ENCODE data around the gene ARHGAP6.

Gene ARHGAP6

GRCh38 chrX:11465648-11466411 is 199.9 kb downstream of the ARHGAP6 start:
- Histone ChIP-seq H2BK120ac (ENCODE audit: low read depth, low read length) (no peak overlapping the region), H2BK15ac (ENCODE audit: low read length) (no peak overlapping the region), H3K27me3 (ENCODE audit: control insufficient read depth in 3 of 3, insufficient read depth in 3 of 3, low read depth in 1 of 3, low read length in 3 of 3) (no peaks in the 10 kb centered on the region), H3K23ac (ENCODE audit: low read depth, low read length, poor library complexity) (no peak overlapping the region), H3K27ac (replicated peaks; ENCODE audit: low read length) (no peak overlapping the region), H3K9me3 (replicated peaks in 1 of 2; ENCODE audit: control insufficient read depth in 2 of 2, insufficient read depth in 1 of 2, low read depth in 1 of 2, low read length in 2 of 2) (no peaks in the 10 kb centered on the region), H2AFZ (ENCODE audit: low read length) (no peak overlapping the region), H2BK5ac (ENCODE audit: low read length) (no peak overlapping the region), H3K4me3 (ENCODE audit: low read length in 2 of 2) (no peak overlapping the region), H3K4me2 (ENCODE audit: insufficient read depth, low read length, poor library complexity, severe bottlenecking) (no peak overlapping the region), H3K36me3 (replicated peaks in 1 of 2; ENCODE audit: control insufficient read depth in 2 of 2, insufficient read depth in 2 of 2, low read length in 2 of 2) (no peaks in the 10 kb centered on the region), H3K4me1 (ENCODE audit: control insufficient read depth in 2 of 2, insufficient read depth in 1 of 2, low read depth in 1 of 2, low read length in 2 of 2) (no peaks in the 10 kb centered on the region), H4K8ac (ENCODE audit: low read depth, low read length) (no peak overlapping the region), H3K18ac (ENCODE audit: low read length) (no peak overlapping the region), H3K14ac (ENCODE audit: low read length) (no peak overlapping the region), H2AK5ac (ENCODE audit: low read depth, low read length) (no peak overlapping the region), H3K9ac (ENCODE audit: low read depth, low read length, poor library complexity) (no peak overlapping the region), H3K79me1 (ENCODE audit: low read depth, low read length) (no peaks in the 10 kb centered on the region), H2BK12ac (ENCODE audit: low read length) (no peak overlapping the region), H3K4ac (ENCODE audit: low read length) (no peak overlapping the region), H4K91ac (ENCODE audit: low read depth, low read length, poor library complexity) (no peak overlapping the region)
- no CpG with 5 or more reads among the region's 5 CpGs for WGBS, 2 donors (ENCODE audit: extremely low coverage in 2 of 2, insufficient read length in 2 of 2, insufficient replicate concordance in 1 of 2)
- DNase-seq (ENCODE audit: low spot score), result no peak

DNA sequence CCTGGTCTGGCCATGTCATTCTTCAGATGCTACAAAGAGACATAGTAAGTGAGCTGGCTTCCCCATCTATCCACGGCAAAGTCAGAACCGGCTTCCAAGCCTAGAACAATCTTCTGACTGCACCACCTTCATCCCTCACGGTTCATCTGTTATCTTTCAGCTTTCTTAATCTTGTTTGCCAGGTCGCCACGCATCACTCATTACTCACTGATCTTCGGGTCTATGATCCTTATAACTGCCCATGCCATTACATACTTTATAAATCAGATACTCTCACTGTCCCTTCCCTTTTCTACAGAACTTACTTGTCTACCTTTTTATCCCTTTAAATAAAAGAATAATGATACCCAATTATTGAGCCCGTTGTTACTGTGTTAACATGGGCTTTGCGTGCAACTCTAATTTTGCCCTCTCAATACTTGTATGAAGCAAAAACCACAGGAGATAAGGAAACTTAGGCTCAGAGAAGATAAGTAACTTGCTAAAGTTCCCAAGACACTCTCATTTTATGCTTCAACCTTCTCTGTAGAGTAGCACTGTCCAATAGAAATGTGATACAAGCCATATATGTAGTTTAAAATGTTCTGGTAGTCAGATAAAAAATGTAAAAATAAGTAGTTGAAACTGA is 200.8 kb downstream of the ARHGAP6 start:
- Histone ChIP-seq H3K27me3 (ENCODE audit: control insufficient read depth in 3 of 3, insufficient read depth in 3 of 3, low read depth in 1 of 3, low read length in 3 of 3) (no peaks in the 10 kb centered on the region), H3K4me2 (ENCODE audit: insufficient read depth, low read length, poor library complexity, severe bottlenecking) (no peak overlapping the region), H3K4me1 (ENCODE audit: control insufficient read depth in 2 of 2, insufficient read depth in 1 of 2, low read depth in 1 of 2, low read length in 2 of 2) (no peaks in the 10 kb centered on the region), H3K27ac (replicated peaks; ENCODE audit: low read length) (no peak overlapping the region), H3K4ac (ENCODE audit: low read length) (no peak overlapping the region), H3K4me3 (ENCODE audit: low read length in 2 of 2) (no peak overlapping the region), H3K36me3 (replicated peaks in 1 of 2; ENCODE audit: control insufficient read depth in 2 of 2, insufficient read depth in 2 of 2, low read length in 2 of 2) (no peaks in the 10 kb centered on the region), H2BK12ac (ENCODE audit: low read length) (no peak overlapping the region), H2BK120ac (ENCODE audit: low read depth, low read length) (no peak overlapping the region), H3K18ac (ENCODE audit: low read length) (no peak overlapping the region), H3K9me3 (replicated peaks in 1 of 2; ENCODE audit: control insufficient read depth in 2 of 2, insufficient read depth in 1 of 2, low read depth in 1 of 2, low read length in 2 of 2) (no peaks in the 10 kb centered on the region), H3K9ac (ENCODE audit: low read depth, low read length, poor library complexity) (no peak overlapping the region), H4K91ac (ENCODE audit: low read depth, low read length, poor library complexity) (no peak overlapping the region), H3K79me1 (ENCODE audit: low read depth, low read length) (no peaks in the 10 kb centered on the region), H2BK5ac (ENCODE audit: low read length) (no peak overlapping the region), H2AK5ac (ENCODE audit: low read depth, low read length) (no peak overlapping the region), H3K23ac (ENCODE audit: low read depth, low read length, poor library complexity) (no peak overlapping the region), H3K14ac (ENCODE audit: low read length) (no peak overlapping the region), H4K8ac (ENCODE audit: low read depth, low read length) (no peak overlapping the region), H2BK15ac (ENCODE audit: low read length) (no peak overlapping the region), H2AFZ (ENCODE audit: low read length) (no peak overlapping the region)
- no peak for DNase-seq (ENCODE audit: low spot score)
- WGBS, 2 donors (ENCODE audit: extremely low coverage in 2 of 2, insufficient read length in 2 of 2, insufficient replicate concordance in 1 of 2), result no CpG with 5 or more reads among the region's 8 CpGs

- Histone ChIP-seq H3K14ac (ENCODE audit: low read length) (no peak overlapping the region), H3K36me3 (replicated peaks in 1 of 2; ENCODE audit: control insufficient read depth in 2 of 2, insufficient read depth in 2 of 2, low read length in 2 of 2) (no peaks in the 10 kb centered on the region), H3K4me1 (ENCODE audit: control insufficient read depth in 2 of 2, insufficient read depth in 1 of 2, low read depth in 1 of 2, low read length in 2 of 2) (no peaks in the 10 kb centered on the region), H3K27ac (replicated peaks; ENCODE audit: low read length) (no peak overlapping the region), H2AFZ (ENCODE audit: low read length) (no peak overlapping the region), H3K79me1 (ENCODE audit: low read depth, low read length) (no peaks in the 10 kb centered on the region), H3K9ac (ENCODE audit: low read depth, low read length, poor library complexity) (no peak overlapping the region), H2BK12ac (ENCODE audit: low read length) (no peak overlapping the region), H2BK120ac (ENCODE audit: low read depth, low read length) (no peak overlapping the region), H4K91ac (ENCODE audit: low read depth, low read length, poor library complexity) (no peak overlapping the region), H3K23ac (ENCODE audit: low read depth, low read length, poor library complexity) (no peak overlapping the region), H3K4ac (ENCODE audit: low read length) (no peak overlapping the region), H3K4me3 (ENCODE audit: low read length in 2 of 2) (no peak overlapping the region), H2AK5ac (ENCODE audit: low read depth, low read length) (no peak overlapping the region), H3K27me3 (ENCODE audit: control insufficient read depth in 3 of 3, insufficient read depth in 3 of 3, low read depth in 1 of 3, low read length in 3 of 3) (no peaks in the 10 kb centered on the region), H2BK5ac (ENCODE audit: low read length) (no peak overlapping the region), H4K8ac (ENCODE audit: low read depth, low read length) (no peak overlapping the region), H3K4me2 (ENCODE audit: insufficient read depth, low read length, poor library complexity, severe bottlenecking) (no peak overlapping the region), H3K9me3 (replicated peaks in 1 of 2; ENCODE audit: control insufficient read depth in 2 of 2, insufficient read depth in 1 of 2, low read depth in 1 of 2, low read length in 2 of 2) (no peaks in the 10 kb centered on the region), H2BK15ac (ENCODE audit: low read length) (no peak overlapping the region), H3K18ac (ENCODE audit: low read length) (no peak overlapping the region)
- WGBS, 2 donors (ENCODE audit: extremely low coverage in 2 of 2, insufficient read length in 2 of 2, insufficient replicate concordance in 1 of 2), result no CpG with 5 or more reads among the region's 1 CpG
- no peak for DNase-seq (ENCODE audit: low spot score)
Measured at GRCh38 chrX:11464380-11464779, 201.3 kb downstream of the ARHGAP6 start.

GRCh38 chrX:11462648-11463047 is 203.1 kb downstream of the ARHGAP6 start:
- Histone ChIP-seq H3K27me3 (ENCODE audit: control insufficient read depth in 3 of 3, insufficient read depth in 3 of 3, low read depth in 1 of 3, low read length in 3 of 3) (no peaks in the 10 kb centered on the region), H4K91ac (ENCODE audit: low read depth, low read length, poor library complexity) (no peak overlapping the region), H3K14ac (ENCODE audit: low read length) (no peak overlapping the region), H2BK12ac (ENCODE audit: low read length) (no peak overlapping the region), H2BK5ac (ENCODE audit: low read length) (no peak overlapping the region), H3K27ac (replicated peaks; ENCODE audit: low read length) (no peak overlapping the region), H3K79me1 (ENCODE audit: low read depth, low read length) (no peaks in the 10 kb centered on the region), H2AK5ac (ENCODE audit: low read depth, low read length) (no peak overlapping the region), H4K8ac (ENCODE audit: low read depth, low read length) (no peak overlapping the region), H2AFZ (ENCODE audit: low read length) (no peak overlapping the region), H3K4me2 (ENCODE audit: insufficient read depth, low read length, poor library complexity, severe bottlenecking) (no peak overlapping the region), H2BK120ac (ENCODE audit: low read depth, low read length) (no peak overlapping the region), H3K18ac (ENCODE audit: low read length) (no peak overlapping the region), H3K4me1 (ENCODE audit: control insufficient read depth in 2 of 2, insufficient read depth in 1 of 2, low read depth in 1 of 2, low read length in 2 of 2) (no peaks in the 10 kb centered on the region), H3K4ac (ENCODE audit: low read length) (no peak overlapping the region), H3K4me3 (ENCODE audit: low read length in 2 of 2) (no peak overlapping the region), H3K9ac (ENCODE audit: low read depth, low read length, poor library complexity) (no peak overlapping the region), H3K23ac (ENCODE audit: low read depth, low read length, poor library complexity) (no peak overlapping the region), H3K9me3 (replicated peaks in 1 of 2; ENCODE audit: control insufficient read depth in 2 of 2, insufficient read depth in 1 of 2, low read depth in 1 of 2, low read length in 2 of 2) (no peaks in the 10 kb centered on the region), H3K36me3 (replicated peaks in 1 of 2; ENCODE audit: control insufficient read depth in 2 of 2, insufficient read depth in 2 of 2, low read length in 2 of 2) (no peaks in the 10 kb centered on the region), H2BK15ac (ENCODE audit: low read length) (no peak overlapping the region)
- no peak for DNase-seq (ENCODE audit: low spot score)
- WGBS, 2 donors (ENCODE audit: extremely low coverage in 2 of 2, insufficient read length in 2 of 2, insufficient replicate concordance in 1 of 2), result no CpG with 5 or more reads among the region's 2 CpGs
